CD4-positive, alpha-beta T cell (primary cell): ENCODE measurements around the gene NTM. TPM values are rescaled to one million over a fixed set of nuclear protein-coding genes. Genes with fewer than 3 reads are reported as not detected.

Experiments
- ATAC-seq: fragments of 200-7000 bp; cut with Tn5 transposase; one replicate; pipeline ENCODE4 v1.10.0; 2022; ENCODE audit warnings: mild to moderate bottlenecking; ENCODE audit not compliant: poor library complexity
- CTCF ChIA-PET: fragments of 350-600 bp; sonication (Branson Sonifier 250); formaldehyde crosslinking; loops from one replicate; lab custom pipeline; 2021; ENCODE audit warnings: antibody characterized with exemption, inconsistent platforms; lab: Charles Lee
- POLR2A ChIA-PET: fragments of 350-600 bp; sonication (Branson Sonifier 250); formaldehyde crosslinking; loops from one replicate; lab custom pipeline; 2021; ENCODE audit warnings: antibody characterized with exemption, inconsistent platforms; lab: Charles Lee
- DNase-seq, 14 experiments: peaks; one replicate each; pipeline ENCODE4 v3.0.0-alpha.2; 2013 to 2020; ENCODE audit warnings: mixed read lengths in 2 of 14
- H3K27ac ChIP-seq, 2 donors: one replicate each; pipeline versions ENCODE4 v1.5.1 to v1.7.0; 2013; ENCODE audit warnings: low read length in 2 of 2, low read depth in 1 of 2, mild to moderate bottlenecking in 1 of 2
- H3K27me3 ChIP-seq, 2 experiments: 1 replicate in 1 of 2; 2 replicates in 1 of 2; pipeline versions ENCODE4 v1.6.1 to v1.7.0; 2013; ENCODE audit warnings: low read length in 2 of 2, control low read depth in 1 of 2, mild to moderate bottlenecking in 1 of 2, moderate library complexity in 1 of 2; ENCODE audit not compliant: insufficient read depth in 2 of 2, control insufficient read depth in 1 of 2
- H3K36me3 ChIP-seq: one replicate; pipeline ENCODE4 v1.6.1; 2013; ENCODE audit warnings: low read length, control low read depth; ENCODE audit not compliant: insufficient read depth
- H3K4me1 ChIP-seq: one replicate; pipeline ENCODE4 v1.6.1; 2013; ENCODE audit warnings: low read length, control low read depth; ENCODE audit not compliant: insufficient read depth
- H3K4me3 ChIP-seq: one replicate; pipeline ENCODE4 v1.5.1; 2013; ENCODE audit warnings: mild to moderate bottlenecking, low read length, moderate library complexity
- H3K9me3 ChIP-seq, 2 experiments: 1 replicate in 1 of 2; 2 replicates in 1 of 2; pipeline versions ENCODE4 v1.6.1 to v1.7.0; 2013; ENCODE audit warnings: low read length in 2 of 2, mild to moderate bottlenecking in 2 of 2, control low read depth in 1 of 2, moderate library complexity in 1 of 2; ENCODE audit not compliant: control insufficient read depth in 1 of 2, insufficient read depth in 1 of 2
- H3K27ac Mint-ChIP-seq: one replicate; pipeline ENCODE4 v1.8.0; 2020; ENCODE audit warnings: mixed read lengths
- H3K27me3 Mint-ChIP-seq: one replicate; pipeline ENCODE4 v1.8.0; 2021; ENCODE audit warnings: mixed read lengths
- H3K36me3 Mint-ChIP-seq: one replicate; pipeline ENCODE4 v1.8.0; 2021; ENCODE audit warnings: low read depth, mixed read lengths
- H3K4me1 Mint-ChIP-seq: one replicate; pipeline ENCODE4 v1.8.0; 2021; ENCODE audit warnings: low read depth, mixed read lengths
- H3K4me3 Mint-ChIP-seq: one replicate; pipeline ENCODE4 v1.8.0; 2020; ENCODE audit warnings: mild to moderate bottlenecking, mixed read lengths
- H3K9me3 Mint-ChIP-seq: one replicate; pipeline ENCODE4 v1.8.0; 2020; ENCODE audit warnings: mixed read lengths
- intact Hi-C, 2 experiments: fragments of 100-400 bp; cut with DNase I in 1 of 2; cut with micrococcal nuclease in 1 of 2; formaldehyde crosslinking; loops; one replicate each; pipeline versions ENCODE4 v1.15.1 to v1.9.0; 2023 to 2025; cut with DNase I, micrococcal nuclease
- total RNA-seq, 174 experiments: library from RNA in 2 of 174; stranded (reverse) in 2 of 174; gene quantifications; one replicate each; pipeline ENCODE4 v1.2.3 and lab custom pipeline; 2021 to 2026
- TF ChIP-seq, protein P1 (sequence below): fragments of 200-600 bp; IDR thresholded peaks from one replicate; pipeline ENCODE4 v1.8.0; 2022; ENCODE audit warnings: antibody characterized with exemption, mild to moderate bottlenecking

Gene NTM
- total RNA-seq, 2 experiments from 2014 or later = not detected

DNA sequence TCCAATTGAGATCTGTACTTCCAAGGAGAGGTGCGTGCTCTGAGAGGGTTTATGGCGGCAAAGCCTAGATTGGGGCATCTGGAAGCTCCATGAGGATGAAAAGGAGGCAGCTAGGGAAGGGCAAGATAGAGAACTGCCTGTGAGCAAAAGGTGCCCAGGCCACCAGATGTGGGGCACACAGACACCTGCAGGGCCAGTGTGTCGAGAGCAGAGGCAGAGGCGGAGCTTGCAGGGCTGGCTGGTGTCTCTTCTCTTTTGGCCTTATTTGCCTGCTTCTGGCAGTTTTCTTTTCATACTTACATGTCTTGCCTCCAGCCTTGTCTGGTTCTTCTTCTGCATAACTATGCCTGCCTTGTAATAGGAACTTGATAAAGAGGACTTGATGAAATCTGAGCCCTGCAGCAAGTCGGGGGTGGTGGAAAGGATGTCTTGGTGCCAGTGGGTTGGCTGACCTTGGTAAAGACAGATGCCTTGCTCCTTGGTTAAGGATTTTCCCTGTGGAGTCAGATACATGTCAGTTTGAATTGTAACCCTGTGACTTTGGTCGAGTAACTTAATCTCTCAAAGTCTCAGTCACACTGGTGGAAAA, 680.3 kb downstream of the NTM start:
- TF ChIP-seq, protein P1, sequence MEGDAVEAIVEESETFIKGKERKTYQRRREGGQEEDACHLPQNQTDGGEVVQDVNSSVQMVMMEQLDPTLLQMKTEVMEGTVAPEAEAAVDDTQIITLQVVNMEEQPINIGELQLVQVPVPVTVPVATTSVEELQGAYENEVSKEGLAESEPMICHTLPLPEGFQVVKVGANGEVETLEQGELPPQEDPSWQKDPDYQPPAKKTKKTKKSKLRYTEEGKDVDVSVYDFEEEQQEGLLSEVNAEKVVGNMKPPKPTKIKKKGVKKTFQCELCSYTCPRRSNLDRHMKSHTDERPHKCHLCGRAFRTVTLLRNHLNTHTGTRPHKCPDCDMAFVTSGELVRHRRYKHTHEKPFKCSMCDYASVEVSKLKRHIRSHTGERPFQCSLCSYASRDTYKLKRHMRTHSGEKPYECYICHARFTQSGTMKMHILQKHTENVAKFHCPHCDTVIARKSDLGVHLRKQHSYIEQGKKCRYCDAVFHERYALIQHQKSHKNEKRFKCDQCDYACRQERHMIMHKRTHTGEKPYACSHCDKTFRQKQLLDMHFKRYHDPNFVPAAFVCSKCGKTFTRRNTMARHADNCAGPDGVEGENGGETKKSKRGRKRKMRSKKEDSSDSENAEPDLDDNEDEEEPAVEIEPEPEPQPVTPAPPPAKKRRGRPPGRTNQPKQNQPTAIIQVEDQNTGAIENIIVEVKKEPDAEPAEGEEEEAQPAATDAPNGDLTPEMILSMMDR = no peak
- DNase-seq = no peak
- intact Hi-C loops = no loop called here
- Mint-ChIP-seq H3K4me3 (no peak overlapping the region), H3K4me1 (no peaks in the 10 kb centered on the region), H3K36me3 (no peaks in the 10 kb centered on the region), H3K27ac (no peak overlapping the region), H3K9me3 (no peaks in the 10 kb centered on the region), H3K27me3 (no peaks in the 10 kb centered on the region)
- ChIA-PET POLR2A (no interaction called here), CTCF (no interaction called here)
- Histone ChIP-seq H3K9me3 (peaks cover 0 to 11% of the 10 kb centered on the region in 2 experiments), H3K4me1 (no peaks in the 10 kb centered on the region), H3K27ac (no peak overlapping the region), H3K36me3 (no peaks in the 10 kb centered on the region), H3K27me3 (no peaks in the 10 kb centered on the region), H3K4me3 (no peak overlapping the region)
- ATAC-seq = no peak

DNA sequence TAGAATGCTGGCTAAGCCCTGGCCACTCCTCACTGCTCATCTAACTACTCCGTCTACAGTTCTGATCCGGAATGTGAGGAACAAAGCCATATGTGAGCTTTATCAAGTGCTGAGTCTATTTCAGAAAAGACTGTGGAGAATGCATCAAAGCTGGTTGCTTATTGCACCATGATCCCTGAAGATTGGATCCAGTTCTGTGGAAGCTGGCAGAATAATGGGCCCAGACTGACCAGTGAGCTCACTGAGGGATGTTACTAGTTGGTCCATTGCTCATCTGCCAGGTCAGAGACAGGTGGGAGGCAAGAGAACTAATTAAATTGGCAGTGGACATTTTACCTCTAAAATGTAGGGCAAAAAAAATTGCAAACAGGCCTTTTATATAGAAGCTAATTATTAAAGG, 681.3 kb downstream of the NTM start:
- ChIA-PET CTCF (no interaction called here), POLR2A (no interaction called here)
- no peaks in the 10 kb centered on the region for H3K4me1 Mint-ChIP-seq
- TF ChIP-seq, protein P1 = no peak
- Histone ChIP-seq H3K27ac (no peak overlapping the region), H3K9me3 (peaks cover 0 to 11% of the 10 kb centered on the region in 2 experiments), H3K36me3 (no peaks in the 10 kb centered on the region), H3K27me3 (no peaks in the 10 kb centered on the region), H3K4me1 (no peaks in the 10 kb centered on the region), H3K4me3 (no peak overlapping the region)
- H3K9me3 Mint-ChIP-seq = no peaks in the 10 kb centered on the region
- H3K36me3 Mint-ChIP-seq = no peaks in the 10 kb centered on the region
- H3K4me3 Mint-ChIP-seq = no peak overlapping the region
- intact Hi-C loops = no loop called here
- H3K27me3 Mint-ChIP-seq = no peaks in the 10 kb centered on the region
- ATAC-seq (no peak), DNase-seq (no peak)
- no peak overlapping the region for H3K27ac Mint-ChIP-seq

DNA sequence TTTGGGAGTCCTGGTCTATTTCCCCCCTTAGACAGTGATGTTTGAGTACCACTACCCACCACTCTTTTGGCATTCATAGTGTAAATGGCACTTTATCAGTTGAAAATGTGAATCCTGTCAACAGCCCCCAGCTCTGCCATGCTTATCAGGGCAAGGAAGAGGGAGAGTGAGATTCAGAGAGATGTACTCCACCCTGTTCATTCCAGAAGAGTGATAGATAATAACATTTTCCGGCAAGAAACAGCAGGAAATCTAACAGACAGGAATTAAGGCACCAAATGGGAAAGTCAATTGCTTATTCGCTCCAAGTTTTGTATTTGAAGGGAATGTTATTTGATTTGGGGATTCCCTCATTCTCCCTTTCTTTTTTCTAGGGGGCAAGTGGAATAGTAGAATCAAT, 681.9 kb downstream of the NTM start:
- TF ChIP-seq, protein P1 = no peak
- ChIA-PET POLR2A (no interaction called here), CTCF (no interaction called here)
- Mint-ChIP-seq H3K36me3 (no peaks in the 10 kb centered on the region), H3K4me1 (no peaks in the 10 kb centered on the region), H3K27me3 (no peaks in the 10 kb centered on the region), H3K4me3 (no peak overlapping the region), H3K27ac (no peak overlapping the region), H3K9me3 (no peaks in the 10 kb centered on the region)
- Histone ChIP-seq H3K4me3 (no peak overlapping the region), H3K9me3 (peaks cover 0 to 11% of the 10 kb centered on the region in 2 experiments), H3K27ac (no peak overlapping the region), H3K4me1 (no peaks in the 10 kb centered on the region), H3K27me3 (no peaks in the 10 kb centered on the region), H3K36me3 (no peaks in the 10 kb centered on the region)
- no peak for DNase-seq
- intact Hi-C loops = no loop called here
- ATAC-seq = no peak
